H1 (cell line): Measurements from ENCODE around the gene NRIP2. TPM values are rescaled to one million over a fixed set of nuclear protein-coding genes. Genes with fewer than 3 reads are reported as not detected.

Experiments
- CTCF ChIA-PET: fragments of 300-600 bp; sonication (Branson Sonifier 250); formaldehyde crosslinking; loops from one replicate; lab custom pipeline; 2021; ENCODE audit not compliant: partially characterized antibody; lab: Charles Lee
- POLR2A ChIA-PET: fragments of 300-600 bp; sonication (Branson Sonifier 250); formaldehyde crosslinking; loops from one replicate; lab custom pipeline; 2021; ENCODE audit warnings: inconsistent platforms; ENCODE audit not compliant: partially characterized antibody; lab: Charles Lee
- DNase-seq, 2 experiments: peaks; one replicate each; pipeline versions ENCODE4 v3.0.0 to v3.0.0-alpha.2; 2010 to 2022; ENCODE audit warnings: low spot score in 2 of 2, low read depth in 1 of 2, mixed read lengths in 1 of 2
- FAIRE-seq: peaks from 2 replicates; lab custom pipeline; 2011; peaks lifted over from hg19 to GRCh38; lab: Jason Lieb, UNC
- H2AFZ ChIP-seq: 2 replicates; pipeline ENCODE4 v1.8.1; 2012; ENCODE audit warnings: low read length, inconsistent platforms
- H2AK5ac ChIP-seq: 2 replicates; pipeline ENCODE4 v1.6.1; 2013; ENCODE audit warnings: low read depth, low read length
- H2BK120ac ChIP-seq: replicated peaks from 2 replicates; pipeline ENCODE3; 2013; ENCODE audit warnings: low read depth, low read length, inconsistent platforms
- H2BK12ac ChIP-seq: 2 replicates; pipeline ENCODE4 v1.6.1; 2013; ENCODE audit warnings: low read depth, low read length
- H2BK15ac ChIP-seq: 2 replicates; pipeline ENCODE4 v1.6.1; 2013; ENCODE audit warnings: low read length
- H2BK20ac ChIP-seq: 2 replicates; pipeline ENCODE4 v1.6.1; 2013; ENCODE audit warnings: low read length
- H2BK5ac ChIP-seq: 2 replicates; pipeline ENCODE4 v1.6.1; 2013; ENCODE audit warnings: low read depth, low read length
- H3K14ac ChIP-seq: 2 replicates; pipeline ENCODE4 v1.6.1; 2013; ENCODE audit warnings: inconsistent platforms; ENCODE audit not compliant: insufficient read length
- H3K18ac ChIP-seq: 2 replicates; pipeline ENCODE4 v1.6.1; 2013; ENCODE audit warnings: low read length; ENCODE audit errors: extremely low read depth
- H3K23ac ChIP-seq: 2 replicates; pipeline ENCODE4 v1.6.1; 2013; ENCODE audit warnings: inconsistent platforms; ENCODE audit not compliant: insufficient read length
- H3K23me2 ChIP-seq: 2 replicates; pipeline ENCODE4 v1.6.1; 2013; ENCODE audit warnings: low read depth, low read length
- H3K27ac ChIP-seq: 2 replicates; pipeline ENCODE4 v1.6.1; 2011; ENCODE audit warnings: low read depth, low read length, inconsistent platforms
- H3K27me3 ChIP-seq, 4 experiments: replicated peaks in 1 of 4; 1 replicate in 1 of 4; 2 replicates in 3 of 4; pipeline versions ENCODE4 v1.6.1 to v1.8.1; 2011 to 2013; ENCODE audit warnings: low read length in 3 of 4, mild to moderate bottlenecking in 3 of 4, inconsistent platforms in 2 of 4, mixed read lengths in 2 of 4, moderate library complexity in 1 of 4; ENCODE audit not compliant: control insufficient read depth in 3 of 4, insufficient read depth in 3 of 4; ENCODE audit errors: extremely low read depth in 1 of 4
- H3K36me3 ChIP-seq, 4 experiments: 2 replicates each; pipeline versions ENCODE4 v1.6.1 to v1.8.1; 2011 to 2013; ENCODE audit warnings: mild to moderate bottlenecking in 4 of 4, low read length in 3 of 4, moderate library complexity in 2 of 4, control low read depth in 1 of 4, inconsistent platforms in 1 of 4; ENCODE audit not compliant: insufficient read depth in 4 of 4, control insufficient read depth in 2 of 4
- H3K4ac ChIP-seq: replicated peaks from 2 replicates; pipeline ENCODE3; 2013; ENCODE audit warnings: low read length, low read depth, mixed read lengths, inconsistent platforms; ENCODE audit not compliant: insufficient read length
- H3K4me1 ChIP-seq, 4 experiments: replicated peaks in 1 of 4; 1 replicate in 1 of 4; 2 replicates in 3 of 4; pipeline versions ENCODE4 v1.6.1 to v1.8.1; 2011 to 2013; ENCODE audit warnings: low read length in 3 of 4, inconsistent platforms in 2 of 4, mixed read lengths in 1 of 4; ENCODE audit not compliant: insufficient read depth in 4 of 4, control insufficient read depth in 3 of 4
- H3K4me2 ChIP-seq, 2 experiments: 2 replicates each; pipeline versions ENCODE4 v1.6.1 to v1.8.1; 2011 to 2013; ENCODE audit warnings: low read depth in 2 of 2, low read length in 2 of 2, control low read depth in 1 of 2, inconsistent platforms in 1 of 2, mild to moderate bottlenecking in 1 of 2; ENCODE audit not compliant: insufficient read depth in 1 of 2
- H3K4me3 ChIP-seq, 4 experiments: fragments of 200-600, 300-600 bp in 1 of 4; sonication (generic), shearing (Covaris generic), sonication (Bioruptor Twin) in 1 of 4; 2 replicates each; pipeline versions ENCODE4 v1.5.1 to v1.8.1; 2011 to 2016; ENCODE audit warnings: low read length in 4 of 4, low read depth in 3 of 4, control low read depth in 2 of 4, inconsistent platforms in 2 of 4, mild to moderate bottlenecking in 2 of 4, mixed read lengths in 1 of 4, moderate library complexity in 1 of 4; ENCODE audit not compliant: insufficient read depth in 2 of 4; ENCODE audit errors: extremely low read depth in 1 of 4
- H3K56ac ChIP-seq: replicated peaks from 2 replicates; pipeline ENCODE3; 2013; ENCODE audit warnings: low read depth, mild to moderate bottlenecking, mixed read lengths, low read length, inconsistent platforms; ENCODE audit not compliant: insufficient read length
- H3K79me1 ChIP-seq: 2 replicates; pipeline ENCODE4 v1.6.1; 2013; ENCODE audit warnings: low read depth, low read length, control low read depth
- H3K79me2 ChIP-seq, 2 experiments: 2 replicates each; pipeline versions ENCODE4 v1.6.1 to v1.8.1; 2012 to 2013; ENCODE audit warnings: low read length in 2 of 2, mild to moderate bottlenecking in 2 of 2, inconsistent platforms in 1 of 2; ENCODE audit not compliant: insufficient read depth in 2 of 2, control insufficient read depth in 1 of 2
- H3K9ac ChIP-seq, 4 experiments: replicated peaks in 1 of 4; 1 replicate in 1 of 4; 2 replicates in 3 of 4; pipeline versions ENCODE4 v1.6.1 to v1.8.1; 2011 to 2013; ENCODE audit warnings: low read depth in 3 of 4, low read length in 3 of 4, control low read depth in 2 of 4, mild to moderate bottlenecking in 2 of 4, moderate library complexity in 2 of 4, inconsistent platforms in 1 of 4; ENCODE audit errors: extremely low read depth in 1 of 4
- H3K9me3 ChIP-seq, 2 experiments: 2 replicates each; pipeline versions ENCODE4 v1.6.1 to v1.8.1; 2012 to 2013; ENCODE audit warnings: mild to moderate bottlenecking in 2 of 2, moderate library complexity in 2 of 2, control low read depth in 1 of 2, inconsistent platforms in 1 of 2, low read depth in 1 of 2, low read length in 1 of 2, mixed read lengths in 1 of 2; ENCODE audit not compliant: insufficient read depth in 2 of 2
- H4K20me1 ChIP-seq, 2 experiments: replicated peaks in 1 of 2; 2 replicates each; pipeline versions ENCODE3 to v1.8.1; 2011 to 2013; ENCODE audit warnings: inconsistent platforms in 2 of 2, low read length in 2 of 2, mild to moderate bottlenecking in 1 of 2; ENCODE audit not compliant: insufficient read depth in 2 of 2, control insufficient read depth in 1 of 2
- H4K5ac ChIP-seq: 2 replicates; pipeline ENCODE4 v1.6.1; 2013; ENCODE audit warnings: low read length, low read depth, mixed read lengths, inconsistent platforms; ENCODE audit not compliant: insufficient read length
- H4K8ac ChIP-seq: 2 replicates; pipeline ENCODE4 v1.8.0; 2013; ENCODE audit warnings: mild to moderate bottlenecking, moderate library complexity, low read length, inconsistent platforms; ENCODE audit not compliant: insufficient read depth; ENCODE audit errors: extremely low read depth
- H4K91ac ChIP-seq: replicated peaks from 2 replicates; pipeline ENCODE3; 2013; ENCODE audit warnings: low read length, mixed read lengths, inconsistent platforms; ENCODE audit not compliant: insufficient read length
- BACH1 ChIP-seq: IDR thresholded peaks from 2 replicates; pipeline ENCODE4 v1.6.1; 2012; ENCODE audit warnings: low read length, improper control_type of control experiment
- SP1 ChIP-seq: IDR thresholded peaks from 2 replicates; pipeline ENCODE4 v1.6.1; 2011; ENCODE audit warnings: low read depth, low read length
- WGBS, 2 experiments: shearing (Covaris generic) in 1 of 2; methylation state at CpG; one replicate each; pipeline versions ENCODE4 v1.1.6 to v1.1.7; 2013 to 2015; ENCODE audit warnings: low lambda C conversion rate in 2 of 2, mixed read lengths in 2 of 2, inconsistent platforms in 1 of 2, low coverage in 1 of 2, missing lambda C conversion rate in 1 of 2; ENCODE audit not compliant: insufficient replicate concordance in 2 of 2, insufficient coverage in 1 of 2, insufficient read length in 1 of 2; ENCODE audit errors: extremely low coverage in 1 of 2, missing lambda C conversion rate in 1 of 2; 5-methylcytosine and 5-hydroxymethylcytosine counted together
- polyA plus RNA-seq, 7 experiments: library from polyadenylated mRNA; depleted of rRNA in 3 of 7; stranded (reverse) in 5 of 7; unstranded in 2 of 7; fragments of >200 nt in 5 of 7; fragments of 200-250 nt in 2 of 7; gene quantifications; 1 replicate in 5 of 7; 2 replicates in 1 of 7; 4 replicates in 1 of 7; pipeline versions ENCODE4 v1.2.1 to v1.2.3, GENCODE V29; 2011 to 2013; ENCODE audit warnings: missing spikeins in 2 of 7, mixed read lengths in 2 of 7
- total RNA-seq: library from RNA; stranded (reverse); fragmentation: NEBNext Ultra II Directional; extraction: Animal tissue kit (Norgen Biotek cat#: 25700); gene quantifications from 2 replicates; pipeline ENCODE4 v1.2.1, GENCODE V29; 2021

NRIP2 gene
- total and polyA plus RNA-seq, 2 of the 8 experiments (the other 6 are each of a cell fraction or from before 2014, with no cell fraction given) = 0.06 TPM; not detected in 1

GRCh38 chr12:2803635-2804392 is 31.0 kb downstream of the NRIP2 start:
- Histone ChIP-seq H3K4me3 (no peak overlapping the region), H4K8ac (no peak overlapping the region), H2BK5ac (no peak overlapping the region), H3K14ac (no peak overlapping the region), H3K9ac (no peak overlapping the region), H2AFZ (no peak overlapping the region), H3K27me3 (no peaks in the 10 kb centered on the region), H3K23me2 (no peaks in the 10 kb centered on the region), H4K91ac (no peak overlapping the region), H3K56ac (no peak overlapping the region), H3K36me3 (peaks cover 39 to 71% (median 56%) of the 10 kb centered on the region in 4 experiments), H2BK120ac (no peak overlapping the region), H2AK5ac (no peak overlapping the region), H2BK15ac (no peak overlapping the region), H3K9me3 (no peaks in the 10 kb centered on the region), H2BK20ac (no peak overlapping the region), H3K4me2 (no peak overlapping the region), H3K18ac (no peak overlapping the region), H2BK12ac (no peak overlapping the region), H4K20me1 (peaks cover 2 to 19% of the 10 kb centered on the region in 2 experiments), H3K27ac (no peak overlapping the region), H4K5ac (no peak overlapping the region), H3K79me2 (no peaks in the 10 kb centered on the region), H3K4ac (no peak overlapping the region), H3K4me1 (no peaks in the 10 kb centered on the region), H3K79me1 (no peaks in the 10 kb centered on the region), H3K23ac (no peak overlapping the region)
- 92% methylated on average over 7 of the region's 7 CpGs; no CpG with 5 or more reads in 1 of the 2 experiments for WGBS, 2 experiments
- TF ChIP-seq SP1 (peak; percentile 19; the same call in 1 of the 2 replicates), BACH1 (no peak)
- DNase-seq (no peak), FAIRE-seq (no peak)
- POLR2A ChIA-PET = interaction anchor here (1.3 to 1.8 kb wide), 3 partner anchors 8 to 13 kb away, joined by 3 to 8 read pairs (median 6); partner anchors contain the start of gene ITFG2
- CTCF ChIA-PET = interaction anchor here (1.7 kb wide), 1 partner anchor 19 kb away, joined by 4 read pairs; no protein-coding TSS in a partner anchor
